Lung (tissue), 12 donors: ENCODE measurements around the gene UBTD2. TPM values are rescaled to one million over a fixed set of nuclear protein-coding genes. Genes with fewer than 3 reads are reported as not detected.

Experiments used
- ATAC-seq: fragments of 200-7000 bp; cut with Tn5 transposase; one replicate; pipeline ENCODE4 v1.9.1; 2020; ENCODE audit warnings: moderate number of reproducible peaks; ENCODE audit not compliant: insufficient read depth, low FRiP score
- DNase-seq, 3 donors: peaks; one replicate each; pipeline ENCODE4 v3.0.0-alpha.2; 2013 to 2017
- H3K27ac ChIP-seq, 2 donors: one replicate each; pipeline ENCODE4 v1.5.1; 2013; ENCODE audit warnings: mild to moderate bottlenecking in 2 of 2, moderate library complexity in 2 of 2, control low read depth in 1 of 2, inconsistent platforms in 1 of 2, low read depth in 1 of 2, low read length in 1 of 2
- H3K27me3 ChIP-seq, 3 donors: one replicate each; pipeline ENCODE4 v1.5.1; 2013; ENCODE audit warnings: low read length in 2 of 3; ENCODE audit not compliant: control insufficient read depth in 3 of 3, insufficient read depth in 3 of 3
- H3K36me3 ChIP-seq, 4 donors: one replicate each; pipeline ENCODE4 v1.5.1; 2013; ENCODE audit warnings: low read length in 4 of 4, mild to moderate bottlenecking in 1 of 4, moderate library complexity in 1 of 4; ENCODE audit not compliant: control insufficient read depth in 4 of 4, insufficient read depth in 4 of 4
- H3K4me1 ChIP-seq, 5 donors: one replicate each; pipeline ENCODE4 v1.5.1; 2013; ENCODE audit warnings: low read length in 5 of 5, mild to moderate bottlenecking in 2 of 5, moderate library complexity in 1 of 5; ENCODE audit not compliant: control insufficient read depth in 5 of 5, insufficient read depth in 5 of 5
- H3K4me3 ChIP-seq: one replicate; pipeline ENCODE4 v1.5.1; 2013; ENCODE audit warnings: mild to moderate bottlenecking, control low read depth, moderate library complexity
- H3K9ac ChIP-seq, 2 donors: one replicate each; pipeline ENCODE4 v1.5.1; 2013; ENCODE audit warnings: low read length in 2 of 2, control low read depth in 1 of 2; ENCODE audit not compliant: insufficient read depth in 1 of 2
- H3K9me3 ChIP-seq, 4 donors: one replicate each; pipeline ENCODE4 v1.5.1; 2013; ENCODE audit warnings: low read length in 3 of 4, mild to moderate bottlenecking in 1 of 4, moderate library complexity in 1 of 4; ENCODE audit not compliant: control insufficient read depth in 4 of 4, insufficient read depth in 3 of 4
- CTCF ChIP-seq: IDR thresholded peaks from 2 replicates; pipeline ENCODE4 v1.5.1; 2012; ENCODE audit warnings: mild to moderate bottlenecking; ENCODE audit errors: control extremely low read depth, extremely low read depth
- WGBS, 2 donors: extraction: QIAGEN DNeasy Blood & Tissue Kit; methylation state at CpG; one replicate each; pipeline ENCODE4 v1.1.7; 2013; 5-methylcytosine and 5-hydroxymethylcytosine counted together
- polyA plus RNA-seq, 2 donors: library from polyadenylated mRNA; stranded (reverse); fragments of 200-250 nt; gene quantifications; one replicate each; pipeline ENCODE4 v1.2.1, GENCODE V29; 2013
- total RNA-seq, 2 donors: library from RNA; depleted of rRNA in 1 of 2; stranded (reverse); fragments of >200 nt in 1 of 2; gene quantifications; one replicate each; pipeline ENCODE4 v1.2.1, GENCODE V29; 2014 to 2021
- donor health status: control.
- donor health status: control.
- donor health status: Bipolar disorder and iron deficiency.
- donor health status: healthy.
- donor health status: DM: yes; HTN: yes; CAD: no.

Gene UBTD2
- total and polyA plus RNA-seq, 4 donors = 8.1 to 53.5 (median 11.3) TPM

GRCh38 chr5:172229904-172230303, 53.7 kb downstream of the UBTD2 start:
- no peak overlapping the region for H3K9ac ChIP-seq
- H3K4me3 ChIP-seq = no peak overlapping the region
- ATAC-seq (no peak), DNase-seq (no peak)
- H3K4me1 ChIP-seq = peaks cover 0 to 3% (median 0%) of the 10 kb centered on the region in 5 donors
- H3K27me3 ChIP-seq = no peaks in the 10 kb centered on the region
- no peak overlapping the region for H3K27ac ChIP-seq
- H3K36me3 ChIP-seq = peaks cover 6 to 41% (median 14%) of the 10 kb centered on the region in 4 donors
- no peak for TF ChIP-seq CTCF
- no peaks in the 10 kb centered on the region for H3K9me3 ChIP-seq
- 94 to 96% methylated on average over 1 of the region's 1 CpG for WGBS, 2 donors

DNA sequence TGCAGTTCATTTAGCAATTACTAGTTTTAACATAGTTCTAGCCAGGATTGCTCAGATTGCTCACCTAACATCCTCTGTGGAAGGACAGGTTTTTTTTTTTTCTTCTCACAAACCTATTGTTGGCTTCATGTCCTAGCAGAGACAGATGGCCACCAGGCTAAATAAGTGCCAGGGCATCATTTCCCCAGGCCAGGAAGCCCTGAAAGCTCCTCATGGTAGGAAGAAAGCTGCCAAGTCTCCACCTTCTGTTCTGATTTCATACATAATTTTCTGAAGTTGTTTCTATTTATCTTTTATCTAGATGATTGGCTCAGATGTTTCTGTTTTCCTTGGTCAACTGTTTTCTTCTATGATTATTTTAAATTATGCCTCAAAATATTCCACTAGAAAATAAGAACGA, 58.6 kb downstream of the UBTD2 start:
- no peak for ATAC-seq
- Histone ChIP-seq H3K9ac (no peak overlapping the region), H3K4me3 (no peak overlapping the region), H3K27ac (no peak overlapping the region), H3K36me3 (peaks cover 0 to 37% (median 15%) of the 10 kb centered on the region in 4 donors), H3K4me1 (no peaks in the 10 kb centered on the region), H3K27me3 (no peaks in the 10 kb centered on the region), H3K9me3 (peaks cover 0 to 2% (median 0%) of the 10 kb centered on the region in 4 donors)
- no peak for DNase-seq
- TF ChIP-seq CTCF = no peak
- WGBS, 2 donors = 96 to 98% methylated on average over 1 of the region's 1 CpG

DNA sequence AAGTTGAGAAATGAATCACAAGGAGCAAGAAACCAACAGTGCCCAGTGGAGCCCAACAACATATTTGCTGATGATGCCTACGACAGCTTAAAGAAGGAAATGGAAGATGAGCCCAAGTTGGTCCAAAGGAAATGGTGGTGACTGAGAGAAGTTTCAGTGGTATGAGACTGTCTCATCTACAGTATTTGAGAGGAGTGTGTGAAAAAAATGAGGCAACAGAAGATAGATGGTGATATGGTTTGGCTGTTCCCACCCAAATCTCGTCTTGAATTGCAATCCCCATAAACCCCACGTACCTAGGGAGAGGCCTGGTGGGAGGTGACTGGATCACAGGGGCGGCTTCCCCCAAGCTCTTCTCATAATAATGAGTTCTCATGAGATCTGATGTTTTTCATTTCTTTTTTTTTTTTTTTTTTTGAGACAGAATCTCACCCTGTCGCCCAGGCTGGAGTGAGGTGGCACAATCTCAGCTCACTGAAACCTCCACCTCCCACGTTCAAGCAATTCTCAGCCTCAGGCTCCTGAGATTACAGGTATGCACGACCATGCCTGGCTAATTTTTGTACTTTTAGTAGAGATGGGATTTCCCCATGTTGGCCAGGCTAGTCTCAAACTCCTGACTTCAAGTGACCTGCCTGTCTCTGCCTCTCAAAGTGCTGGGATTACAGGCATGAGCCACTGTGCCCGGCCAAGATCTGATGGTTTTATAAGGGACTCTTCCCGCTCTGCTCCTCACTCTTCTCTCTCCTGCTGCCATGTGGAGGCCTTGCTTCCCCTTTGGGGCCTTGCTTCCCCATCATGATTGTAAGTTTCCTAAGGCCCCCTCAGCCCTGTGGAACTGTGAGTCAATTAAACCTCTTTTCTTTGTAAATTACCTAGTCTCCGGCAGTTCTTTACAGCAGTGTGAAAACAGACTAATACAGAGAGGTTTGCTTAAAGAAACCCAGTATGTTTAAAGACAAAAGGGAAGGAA, 59.4 kb downstream of the UBTD2 start:
- no peak for DNase-seq
- Histone ChIP-seq H3K4me1 (no peaks in the 10 kb centered on the region), H3K9me3 (peaks cover 0 to 2% (median under 1%) of the 10 kb centered on the region in 4 donors), H3K36me3 (peaks cover 0 to 35% (median 17%) of the 10 kb centered on the region in 4 donors), H3K4me3 (no peak overlapping the region), H3K27ac (no peak overlapping the region), H3K27me3 (no peaks in the 10 kb centered on the region), H3K9ac (no peak overlapping the region)
- no peak for TF ChIP-seq CTCF
- no peak for ATAC-seq
- 88 to 90% methylated on average over 10 of the region's 10 CpGs for WGBS, 2 donors
